Measurements from ENCODE around the gene PSMG1.

The PSMG1 gene

DNA sequence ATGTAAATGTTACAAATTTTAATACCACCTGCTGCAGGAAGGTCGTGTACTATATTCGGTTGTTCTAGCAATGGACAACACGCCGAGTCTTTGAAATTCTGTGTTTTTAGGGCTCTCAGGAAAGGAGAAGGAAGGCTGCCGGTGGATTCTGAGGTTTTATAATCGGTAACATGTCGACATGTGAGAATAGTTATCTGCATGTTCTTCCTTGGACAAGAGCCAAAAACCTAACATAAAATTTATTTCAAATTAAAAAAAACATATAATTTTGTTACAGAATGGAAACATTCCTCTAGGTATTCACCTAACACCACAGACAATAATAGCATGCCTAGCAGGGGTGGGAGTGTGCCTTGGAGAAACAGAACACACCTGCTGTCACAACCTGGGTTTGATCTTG, 4.8 kb downstream of the PSMG1 start:
- H3K79me2 ChIP-seq (ENCODE audit: insufficient read depth, low read depth) = peaks cover 32% of the 10 kb centered on the region
- TF ChIP-seq, protein P1, sequence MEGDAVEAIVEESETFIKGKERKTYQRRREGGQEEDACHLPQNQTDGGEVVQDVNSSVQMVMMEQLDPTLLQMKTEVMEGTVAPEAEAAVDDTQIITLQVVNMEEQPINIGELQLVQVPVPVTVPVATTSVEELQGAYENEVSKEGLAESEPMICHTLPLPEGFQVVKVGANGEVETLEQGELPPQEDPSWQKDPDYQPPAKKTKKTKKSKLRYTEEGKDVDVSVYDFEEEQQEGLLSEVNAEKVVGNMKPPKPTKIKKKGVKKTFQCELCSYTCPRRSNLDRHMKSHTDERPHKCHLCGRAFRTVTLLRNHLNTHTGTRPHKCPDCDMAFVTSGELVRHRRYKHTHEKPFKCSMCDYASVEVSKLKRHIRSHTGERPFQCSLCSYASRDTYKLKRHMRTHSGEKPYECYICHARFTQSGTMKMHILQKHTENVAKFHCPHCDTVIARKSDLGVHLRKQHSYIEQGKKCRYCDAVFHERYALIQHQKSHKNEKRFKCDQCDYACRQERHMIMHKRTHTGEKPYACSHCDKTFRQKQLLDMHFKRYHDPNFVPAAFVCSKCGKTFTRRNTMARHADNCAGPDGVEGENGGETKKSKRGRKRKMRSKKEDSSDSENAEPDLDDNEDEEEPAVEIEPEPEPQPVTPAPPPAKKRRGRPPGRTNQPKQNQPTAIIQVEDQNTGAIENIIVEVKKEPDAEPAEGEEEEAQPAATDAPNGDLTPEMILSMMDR (conservative IDR thresholded peaks at IDR 0.05; ENCODE audit: low read depth, low read length) = no peak
- no peak overlapping the region for H3K4me2 ChIP-seq
- no peaks in the 10 kb centered on the region for H3K36me3 ChIP-seq (ENCODE audit: insufficient read depth)
- no peaks in the 10 kb centered on the region; the same call in 1 of the 2 replicates for H4K20me1 ChIP-seq (ENCODE audit: insufficient read depth)
- H3K27ac ChIP-seq = no peak overlapping the region
- peaks cover 18% of the 10 kb centered on the region for H3K4me1 ChIP-seq (ENCODE audit: low read depth, poor library complexity, severe bottlenecking)
- H2AFZ ChIP-seq (ENCODE audit: low read depth) = no peak overlapping the region
- no peak overlapping the region for H3K9ac ChIP-seq
- no peak overlapping the region for H3K4me3 ChIP-seq (IDR thresholded peaks at IDR 0.05; ENCODE audit: insufficient read depth, low read depth, low read length)
- no peaks in the 10 kb centered on the region for H3K27me3 ChIP-seq (ENCODE audit: insufficient read depth, low read depth)

DNA sequence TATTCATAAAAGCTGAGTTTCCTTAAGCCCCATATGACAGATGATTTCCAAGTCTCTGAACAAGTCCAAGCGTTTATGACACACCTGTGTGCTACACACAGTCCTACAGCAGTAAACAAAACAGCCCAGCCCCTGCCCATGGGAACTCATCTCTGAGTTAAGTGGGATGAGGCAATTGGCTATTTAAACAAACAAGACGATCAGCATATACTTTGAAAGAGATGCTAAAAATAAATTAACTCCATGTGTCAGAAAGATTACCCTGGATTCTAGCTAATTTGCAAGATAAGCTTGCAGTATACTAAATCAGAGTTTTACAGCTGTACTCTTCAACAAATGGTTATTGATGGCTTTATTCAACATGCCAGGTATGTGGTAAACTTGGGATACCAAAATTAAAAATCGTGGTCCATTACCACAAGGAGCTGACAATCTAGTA, 7.0 kb downstream of the PSMG1 start:
- no peak overlapping the region for H3K4me2 ChIP-seq
- H4K20me1 ChIP-seq (ENCODE audit: insufficient read depth) = no peaks in the 10 kb centered on the region; the same call in 1 of the 2 replicates
- H3K36me3 ChIP-seq (ENCODE audit: insufficient read depth) = no peaks in the 10 kb centered on the region
- no peak overlapping the region for H3K27ac ChIP-seq
- H3K4me1 ChIP-seq (ENCODE audit: low read depth, poor library complexity, severe bottlenecking) = peaks cover 8% of the 10 kb centered on the region
- TF ChIP-seq, protein P1 (conservative IDR thresholded peaks at IDR 0.05; ENCODE audit: low read depth, low read length) = no peak
- no peak overlapping the region for H3K9ac ChIP-seq
- H2AFZ ChIP-seq (ENCODE audit: low read depth) = no peak overlapping the region
- no peaks in the 10 kb centered on the region for H3K27me3 ChIP-seq (ENCODE audit: insufficient read depth, low read depth)
- peaks cover 15% of the 10 kb centered on the region; the same call in 1 of the 2 replicates for H3K79me2 ChIP-seq (ENCODE audit: insufficient read depth, low read depth)
- no peak overlapping the region for H3K4me3 ChIP-seq (IDR thresholded peaks at IDR 0.05; ENCODE audit: insufficient read depth, low read depth, low read length)

DNA sequence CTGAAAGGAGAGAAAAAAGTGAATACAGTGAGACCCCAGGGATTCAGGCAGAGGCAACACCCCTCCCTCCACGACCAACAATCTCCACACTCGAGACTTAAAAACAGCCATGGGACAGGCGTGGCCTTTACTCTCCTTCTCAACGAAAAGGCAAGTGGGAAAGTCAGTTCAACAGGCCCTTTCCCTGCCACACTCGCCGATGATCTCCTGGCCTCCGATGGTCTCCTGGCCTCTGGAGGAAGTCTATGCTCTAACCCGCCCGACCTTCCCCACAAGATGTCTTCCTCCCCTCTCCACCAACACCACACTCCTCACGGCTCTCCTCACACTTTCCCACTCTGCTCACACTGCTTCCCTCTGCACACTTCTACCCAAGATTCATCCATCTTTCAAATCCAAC, 7.6 kb downstream of the PSMG1 start:
- Histone ChIP-seq H4K20me1 (ENCODE audit: insufficient read depth) (no peaks in the 10 kb centered on the region; the same call in 1 of the 2 replicates), H3K4me2 (no peak overlapping the region), H3K9ac (no peak overlapping the region), H3K4me3 (IDR thresholded peaks at IDR 0.05; ENCODE audit: insufficient read depth, low read depth, low read length) (no peak overlapping the region), H3K79me2 (ENCODE audit: insufficient read depth, low read depth) (peaks cover 9% of the 10 kb centered on the region; the same call in 1 of the 2 replicates), H3K27me3 (ENCODE audit: insufficient read depth, low read depth) (no peaks in the 10 kb centered on the region), H3K27ac (no peak overlapping the region), H2AFZ (ENCODE audit: low read depth) (no peak overlapping the region), H3K4me1 (ENCODE audit: low read depth, poor library complexity, severe bottlenecking) (peaks cover 2% of the 10 kb centered on the region), H3K36me3 (ENCODE audit: insufficient read depth) (no peaks in the 10 kb centered on the region)
- TF ChIP-seq, protein P1 (conservative IDR thresholded peaks at IDR 0.05; ENCODE audit: low read depth, low read length) = no peak

DNA sequence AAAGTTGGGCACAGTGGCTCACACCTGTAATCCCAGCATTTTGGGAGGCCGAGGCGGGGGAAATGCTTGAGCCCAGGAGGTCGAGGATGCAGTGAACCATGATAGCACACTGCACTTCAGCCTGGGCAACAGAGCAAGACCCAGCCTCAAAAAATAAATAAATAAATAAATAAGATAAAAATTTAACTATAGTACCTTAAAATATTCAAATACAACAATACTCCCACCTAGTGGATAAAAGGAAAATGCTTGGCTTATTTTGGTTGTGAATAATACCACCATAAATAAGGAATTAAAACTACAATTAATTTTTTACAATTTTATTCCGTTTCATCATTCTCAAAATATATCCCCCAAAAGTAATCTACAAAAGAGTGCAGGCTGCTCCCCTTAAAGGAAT, 8.1 kb downstream of the PSMG1 start:
- no peaks in the 10 kb centered on the region for H3K4me1 ChIP-seq (ENCODE audit: low read depth, poor library complexity, severe bottlenecking)
- no peak overlapping the region for H3K9ac ChIP-seq
- H3K4me3 ChIP-seq (IDR thresholded peaks at IDR 0.05; ENCODE audit: insufficient read depth, low read depth, low read length) = no peak overlapping the region
- H3K36me3 ChIP-seq (ENCODE audit: insufficient read depth) = no peaks in the 10 kb centered on the region
- peaks cover 6% of the 10 kb centered on the region; the same call in 1 of the 2 replicates for H3K79me2 ChIP-seq (ENCODE audit: insufficient read depth, low read depth)
- H3K27me3 ChIP-seq (ENCODE audit: insufficient read depth, low read depth) = no peaks in the 10 kb centered on the region
- no peak overlapping the region for H3K27ac ChIP-seq
- H3K4me2 ChIP-seq = no peak overlapping the region
- TF ChIP-seq, protein P1 (conservative IDR thresholded peaks at IDR 0.05; ENCODE audit: low read depth, low read length) = peak; percentile 16; the same call in 1 of the 2 replicates
- H2AFZ ChIP-seq (ENCODE audit: low read depth) = no peak overlapping the region
- H4K20me1 ChIP-seq (ENCODE audit: insufficient read depth) = no peaks in the 10 kb centered on the region; the same call in 1 of the 2 replicates

Measured in KMS-11 (cell line).